DMS53 treated with DMSO at 0.1 percent for 48 hours (cell line): ENCODE data around the gene AVEN.
A peak's percentile ranks its signal among the peaks of the same experiment; 100 is the strongest.

Experiments
- DNase-seq: peaks from one replicate; lab custom pipeline; 2025; ENCODE audit not compliant: unreplicated experiment; lab: John Stamatoyannopoulos, UW

Gene AVEN

DNA sequence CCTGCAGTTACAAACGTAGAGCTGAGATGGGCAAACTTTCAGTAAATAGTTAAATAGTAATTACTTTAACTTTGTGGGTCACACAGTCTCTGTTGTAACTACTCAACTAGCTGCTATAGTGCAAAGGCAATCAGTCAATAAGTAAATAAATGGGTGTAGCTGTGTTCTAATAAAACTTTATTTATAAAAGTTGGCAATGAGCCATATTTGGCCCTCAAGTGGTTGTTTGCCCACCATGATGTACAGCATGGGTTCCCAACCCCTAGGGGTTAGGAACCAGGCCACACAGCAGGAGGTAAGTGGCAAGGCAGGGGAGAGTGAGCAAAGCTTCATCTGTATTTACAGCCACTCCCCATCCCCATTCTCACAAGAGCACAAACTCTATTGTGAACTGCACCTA lies 115.6 kb downstream of the AVEN start:
- DNase-seq, result no peak

GRCh38 chr15:33915571-33916407 lies 123.2 kb downstream of the AVEN start:
- DNase-seq, result no peak

GRCh38 chr15:33913459-33913858 lies 125.5 kb downstream of the AVEN start:
- DNase-seq, result no peak

- DNase-seq, result peak; percentile 6
These were observed 126.7 kb downstream of the AVEN start for GRCh38 chr15:33912326-33912725.

- no peak for DNase-seq
These were observed 128.3 kb downstream of the AVEN start for GRCh38 chr15:33910741-33911140.

DNA sequence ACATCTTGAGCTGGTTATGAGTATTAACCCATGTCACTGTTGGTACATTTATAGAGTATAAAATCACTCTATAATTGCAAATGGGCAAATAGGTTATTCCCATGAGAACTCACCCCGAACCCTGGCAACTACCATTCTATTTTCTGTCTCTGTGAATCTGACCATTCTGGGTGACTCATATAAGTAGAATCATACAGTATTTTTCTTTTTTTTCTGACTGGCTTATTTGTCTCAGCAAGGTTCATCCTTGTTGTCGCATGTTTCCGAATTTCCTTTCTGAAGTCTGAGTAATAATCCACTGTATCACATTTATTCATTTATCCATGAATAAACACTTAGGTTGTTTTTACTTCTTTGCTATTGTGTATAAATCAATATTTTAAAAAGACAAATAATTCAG lies 130.6 kb downstream of the AVEN start:
- no peak for DNase-seq

DNA sequence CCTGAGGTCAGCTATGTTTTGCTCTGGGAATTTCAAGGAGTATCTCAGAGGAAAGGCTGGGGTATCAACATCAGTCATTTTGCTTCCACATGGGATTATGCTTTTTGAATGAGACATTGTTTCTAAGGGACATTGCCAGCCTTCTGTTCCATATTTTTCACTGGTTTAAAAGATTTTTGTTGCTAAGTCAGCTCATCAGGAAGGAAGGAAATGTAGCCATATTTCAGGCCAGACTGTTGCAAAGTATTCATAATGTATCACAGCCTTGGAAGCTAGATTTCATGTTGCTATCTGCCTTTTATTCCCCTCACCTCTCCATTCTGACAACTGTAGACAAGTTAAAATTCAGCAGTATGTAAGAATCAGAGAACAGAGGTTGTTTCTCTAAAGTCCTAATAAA lies 131.7 kb downstream of the AVEN start:
- DNase-seq, result no peak

DNA sequence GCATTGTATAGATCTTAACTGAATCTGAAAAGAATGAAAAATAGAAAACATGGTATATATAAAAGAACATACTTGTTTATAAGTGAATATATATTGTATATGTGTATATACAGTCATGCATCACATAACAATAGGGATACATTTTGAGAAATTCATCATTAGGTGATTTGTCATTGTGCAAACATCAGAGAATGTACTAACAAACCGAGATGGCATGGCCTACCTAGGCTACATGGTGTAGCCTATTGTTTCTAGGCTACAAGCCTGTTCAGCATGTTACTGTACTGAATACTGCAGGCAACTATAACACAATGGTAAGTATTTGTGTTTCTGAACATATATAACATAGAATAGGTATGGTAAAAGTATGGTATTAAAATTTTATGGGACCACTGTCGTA lies 135.3 kb downstream of the AVEN start:
- no peak for DNase-seq

DNA sequence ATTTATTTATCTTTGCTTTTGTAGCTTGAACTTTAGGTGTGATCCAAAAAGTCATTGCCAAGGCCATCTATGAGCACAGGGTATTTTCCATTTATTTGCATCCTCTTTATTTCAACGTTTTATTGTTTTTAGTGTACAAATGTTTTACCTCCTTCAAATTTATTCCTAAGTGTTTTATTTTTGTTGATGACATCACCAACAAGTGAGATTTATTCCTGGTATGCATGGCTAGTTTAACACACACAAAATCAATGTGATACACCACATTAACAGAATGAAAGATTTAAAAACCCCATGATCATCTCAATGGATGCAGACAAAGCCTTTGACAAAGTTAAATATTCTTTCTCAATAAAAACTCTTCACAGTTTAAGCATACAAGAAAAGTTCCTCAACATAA lies 137.0 kb downstream of the AVEN start:
- no peak for DNase-seq

GRCh38 chr15:33894193-33894592 lies 144.8 kb downstream of the AVEN start:
- DNase-seq, result no peak

- no peak for DNase-seq
These were observed 150.8 kb downstream of the AVEN start for GRCh38 chr15:33888176-33888575.

GRCh38 chr15:33882921-33883320 lies 156.1 kb downstream of the AVEN start:
- DNase-seq, result no peak

DNA sequence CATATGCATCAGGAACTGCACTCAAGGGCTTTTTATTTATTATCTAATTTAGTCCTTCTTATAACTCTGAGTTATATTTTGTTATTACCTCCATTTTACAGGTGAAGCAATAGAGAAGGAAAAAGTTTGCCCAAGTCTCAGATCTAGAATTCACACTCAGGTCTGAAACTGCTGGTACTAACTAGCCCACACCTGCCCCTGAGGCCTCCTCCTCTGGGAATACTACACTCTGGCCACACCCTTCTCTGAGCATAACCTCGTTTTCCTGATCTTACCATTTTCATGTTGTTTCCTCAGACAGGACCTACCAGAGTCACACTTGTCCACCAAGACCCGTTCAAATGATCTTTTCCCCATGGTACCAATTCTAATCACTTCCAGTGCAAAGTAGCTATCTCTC lies 164.8 kb downstream of the AVEN start:
- DNase-seq, result no peak

- no peak for DNase-seq
These were observed 166.4 kb downstream of the AVEN start for GRCh38 chr15:33872416-33873106.

- no peak for DNase-seq
These were observed 167.0 kb downstream of the AVEN start for GRCh38 chr15:33871980-33872379.

DNA sequence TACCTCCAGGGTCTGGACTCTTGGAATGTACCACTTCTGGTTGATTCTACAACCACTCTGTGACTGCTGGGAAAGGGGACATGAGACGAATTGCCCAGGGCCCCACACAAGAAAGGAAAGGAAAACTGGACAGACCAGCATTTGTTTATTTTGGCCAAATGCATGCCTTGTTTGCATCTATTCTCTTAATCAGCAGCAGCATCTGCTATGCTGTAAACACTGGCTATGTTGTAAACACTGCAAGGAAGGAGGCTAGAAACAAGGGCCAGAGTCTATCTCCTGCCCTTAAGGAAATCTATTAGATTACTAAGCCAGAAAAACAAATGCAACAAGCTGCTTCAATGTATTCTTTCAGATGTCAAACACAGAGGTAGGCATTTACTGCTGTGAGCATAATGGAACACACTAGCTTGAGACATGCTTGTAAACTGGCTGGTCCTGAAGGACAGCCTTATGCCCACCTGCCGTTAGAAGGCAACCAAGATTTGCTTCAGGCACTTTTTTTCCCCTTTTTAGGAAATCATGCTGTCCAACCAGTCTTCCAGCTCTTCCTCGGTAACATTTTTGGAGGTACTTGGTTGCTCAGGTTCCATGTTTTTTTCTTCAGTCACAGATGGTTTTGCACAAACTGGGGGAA lies 172.8 kb downstream of the AVEN start:
- DNase-seq, result no peak

GRCh38 chr15:33865416-33865815 lies 173.6 kb downstream of the AVEN start:
- no peak for DNase-seq

DNA sequence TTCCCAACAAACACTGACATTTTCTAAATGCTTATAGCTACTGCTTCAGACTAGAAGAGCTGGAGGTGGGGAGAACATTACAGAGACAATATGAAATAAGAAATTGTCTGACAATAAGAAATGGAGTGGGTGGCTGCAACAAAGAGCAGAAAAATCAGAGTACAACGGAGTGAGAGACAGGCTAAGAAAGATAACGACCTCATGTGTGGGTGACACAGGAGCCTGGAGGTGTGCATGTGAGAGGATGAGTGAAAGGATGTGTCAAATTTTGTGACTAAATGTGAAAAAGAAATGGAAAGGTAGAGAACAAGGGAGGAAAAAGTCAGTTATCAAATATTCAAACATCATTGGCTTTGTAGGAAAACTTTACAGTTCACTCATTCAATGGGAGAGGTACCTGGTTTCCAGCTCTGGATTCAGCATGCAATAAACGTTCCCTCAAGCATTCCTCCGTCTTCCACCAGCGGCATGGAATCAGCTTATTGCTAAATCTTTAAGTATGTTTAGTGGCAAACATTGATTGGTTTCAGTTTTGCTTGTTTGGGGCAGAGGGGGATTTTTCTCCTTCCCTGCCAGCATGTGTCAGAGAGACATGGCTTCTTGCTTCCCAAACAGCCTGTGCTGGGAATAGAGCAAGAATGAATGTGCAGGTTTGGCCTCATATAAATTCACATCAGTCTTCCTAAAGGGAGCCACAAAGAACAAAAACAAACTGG lies 174.5 kb downstream of the AVEN start:
- DNase-seq, result no peak

- no peak for DNase-seq
These were observed 178.2 kb downstream of the AVEN start for GRCh38 chr15:33860754-33861153.

DNA sequence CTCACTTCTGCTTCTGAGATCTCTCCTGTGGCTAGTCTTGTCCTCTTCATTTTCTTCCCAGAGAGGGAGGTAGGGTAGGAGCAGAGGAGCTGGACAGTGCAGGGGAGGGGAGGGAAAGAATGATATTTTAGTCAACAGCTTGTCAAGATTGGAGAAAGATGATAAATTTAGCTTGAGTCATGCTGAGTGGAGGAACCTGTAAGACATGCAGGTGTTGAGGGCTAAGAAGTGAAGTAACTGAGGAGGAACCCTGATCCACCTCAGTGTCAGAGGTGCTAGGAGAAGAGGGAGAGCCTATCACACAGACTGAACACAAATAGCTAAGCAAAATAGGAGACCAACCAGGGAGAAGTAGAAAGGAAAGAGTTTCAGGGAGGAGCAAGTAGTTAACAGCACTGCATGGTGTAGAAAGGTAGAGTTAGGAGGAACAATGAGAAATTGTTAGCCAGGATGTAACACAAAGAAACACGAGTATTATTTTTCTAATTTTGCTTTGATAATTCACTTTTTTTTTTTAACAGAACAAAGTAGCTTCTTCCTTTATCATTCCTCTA lies 178.9 kb downstream of the AVEN start:
- DNase-seq, result no peak

DNA sequence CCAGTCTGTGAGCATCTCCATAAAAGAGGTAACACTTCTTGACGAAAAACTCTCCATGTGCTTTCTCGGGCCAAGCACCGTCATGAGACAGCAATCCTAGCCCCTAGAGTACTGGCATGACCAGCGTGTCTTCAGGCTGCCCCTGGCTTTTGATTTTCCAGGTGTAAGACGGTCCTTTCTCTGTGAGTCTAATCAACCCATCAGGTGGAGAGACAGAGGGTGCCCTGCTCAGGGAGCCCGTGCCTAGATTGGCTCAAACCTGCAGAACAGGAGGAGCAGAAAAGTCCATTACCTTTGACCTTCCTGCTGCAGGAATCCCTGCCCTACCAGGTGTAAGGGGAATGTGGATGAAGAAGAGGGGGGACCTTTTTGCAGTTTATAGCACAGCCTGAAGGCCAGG lies 180.2 kb downstream of the AVEN start:
- DNase-seq, result no peak
